ENCODE results near the gene TM9SF1. TPM values are rescaled to one million over a fixed set of nuclear protein-coding genes. Genes with fewer than 3 reads are reported as not detected.

TM9SF1 gene
- total RNA-seq, 1 donor from 2014 or later = 69.5 TPM

DNA sequence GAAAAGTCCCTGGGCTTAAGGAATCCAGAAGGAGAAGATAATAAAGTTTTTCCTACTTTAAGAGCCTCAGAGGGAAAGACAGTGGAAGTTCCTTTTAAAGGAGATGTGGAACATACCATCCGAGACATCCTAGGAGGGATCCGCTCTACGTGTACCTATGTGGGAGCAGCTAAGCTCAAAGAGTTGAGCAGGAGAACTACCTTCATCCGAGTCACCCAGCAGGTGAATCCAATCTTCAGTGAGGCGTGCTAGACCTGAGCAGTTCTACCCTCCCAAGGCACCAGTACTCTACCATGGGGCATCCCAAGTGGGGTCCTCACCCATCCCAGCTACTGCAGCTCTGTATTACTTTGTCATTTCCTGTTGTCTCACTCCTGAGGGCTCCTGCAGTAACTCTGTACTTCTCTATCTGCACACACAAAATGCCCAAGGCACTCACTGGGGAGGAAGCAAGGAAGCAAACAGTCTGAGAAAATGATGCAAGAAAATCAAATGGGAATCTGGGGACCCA, 43.3 kb upstream of the TM9SF1 start:
- no peak for TF ChIP-seq CTCF (IDR thresholded peaks at IDR 0.05)
- H3K27ac Mint-ChIP-seq (ENCODE audit: unreplicated experiment) = no peak overlapping the region
- no peak overlapping the region for H3K4me3 Mint-ChIP-seq (ENCODE audit: unreplicated experiment)

DNA sequence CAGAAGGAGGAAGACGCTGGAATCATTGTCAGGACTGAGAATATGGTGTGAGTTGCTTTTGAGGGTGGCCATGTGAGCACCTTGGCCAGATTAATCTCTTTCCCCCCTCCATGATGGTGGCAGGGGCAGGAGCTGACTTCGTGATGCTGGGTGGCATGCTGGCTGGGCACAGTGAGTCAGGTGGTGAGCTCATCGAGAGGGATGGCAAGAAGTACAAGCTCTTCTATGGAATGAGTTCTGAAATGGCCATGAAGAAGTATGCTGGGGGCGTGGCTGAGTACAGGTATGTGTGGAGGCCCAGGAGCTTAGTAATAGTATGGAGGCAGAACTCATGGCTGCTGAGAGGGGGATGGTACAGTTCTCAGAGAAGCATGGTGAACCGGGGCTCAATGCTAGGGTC, 42.9 kb upstream of the TM9SF1 start:
- Mint-ChIP-seq H3K27ac (ENCODE audit: unreplicated experiment) (no peak overlapping the region), H3K27me3 (ENCODE audit: unreplicated experiment) (no peaks in the 10 kb centered on the region), H3K4me1 (ENCODE audit: unreplicated experiment) (peaks cover 51% of the 10 kb centered on the region), H3K4me3 (ENCODE audit: unreplicated experiment) (no peak overlapping the region), H3K9me3 (ENCODE audit: unreplicated experiment) (no peaks in the 10 kb centered on the region), H3K36me3 (ENCODE audit: unreplicated experiment) (peaks cover 43% of the 10 kb centered on the region)
- no peak for DNase-seq (ENCODE audit: extremely low spot score, unreplicated experiment)
- TF ChIP-seq CTCF (IDR thresholded peaks at IDR 0.05) = no peak

More for the DNA sequence above, 43.3 kb upstream of the TM9SF1 start:
- Mint-ChIP-seq H3K36me3 (ENCODE audit: unreplicated experiment) (peaks cover 43% of the 10 kb centered on the region), H3K4me1 (ENCODE audit: unreplicated experiment) (peaks cover 51% of the 10 kb centered on the region), H3K27me3 (ENCODE audit: unreplicated experiment) (no peaks in the 10 kb centered on the region), H3K9me3 (ENCODE audit: unreplicated experiment) (no peaks in the 10 kb centered on the region)
- no peak for DNase-seq (ENCODE audit: extremely low spot score, unreplicated experiment)

GRCh38 chr14:24237463-24237955, 42.3 kb upstream of the TM9SF1 start:
- H3K4me1 Mint-ChIP-seq (ENCODE audit: unreplicated experiment) = peaks cover 49% of the 10 kb centered on the region
- TF ChIP-seq CTCF (IDR thresholded peaks at IDR 0.05) = no peak
- H3K27ac Mint-ChIP-seq (ENCODE audit: unreplicated experiment) = peak overlapping the region; percentile 6
- no peak overlapping the region for H3K4me3 Mint-ChIP-seq (ENCODE audit: unreplicated experiment)
- no peaks in the 10 kb centered on the region for H3K27me3 Mint-ChIP-seq (ENCODE audit: unreplicated experiment)
- no peak for DNase-seq (ENCODE audit: extremely low spot score, unreplicated experiment)
- no peaks in the 10 kb centered on the region for H3K9me3 Mint-ChIP-seq (ENCODE audit: unreplicated experiment)
- H3K36me3 Mint-ChIP-seq (ENCODE audit: unreplicated experiment) = peaks cover 43% of the 10 kb centered on the region

DNA sequence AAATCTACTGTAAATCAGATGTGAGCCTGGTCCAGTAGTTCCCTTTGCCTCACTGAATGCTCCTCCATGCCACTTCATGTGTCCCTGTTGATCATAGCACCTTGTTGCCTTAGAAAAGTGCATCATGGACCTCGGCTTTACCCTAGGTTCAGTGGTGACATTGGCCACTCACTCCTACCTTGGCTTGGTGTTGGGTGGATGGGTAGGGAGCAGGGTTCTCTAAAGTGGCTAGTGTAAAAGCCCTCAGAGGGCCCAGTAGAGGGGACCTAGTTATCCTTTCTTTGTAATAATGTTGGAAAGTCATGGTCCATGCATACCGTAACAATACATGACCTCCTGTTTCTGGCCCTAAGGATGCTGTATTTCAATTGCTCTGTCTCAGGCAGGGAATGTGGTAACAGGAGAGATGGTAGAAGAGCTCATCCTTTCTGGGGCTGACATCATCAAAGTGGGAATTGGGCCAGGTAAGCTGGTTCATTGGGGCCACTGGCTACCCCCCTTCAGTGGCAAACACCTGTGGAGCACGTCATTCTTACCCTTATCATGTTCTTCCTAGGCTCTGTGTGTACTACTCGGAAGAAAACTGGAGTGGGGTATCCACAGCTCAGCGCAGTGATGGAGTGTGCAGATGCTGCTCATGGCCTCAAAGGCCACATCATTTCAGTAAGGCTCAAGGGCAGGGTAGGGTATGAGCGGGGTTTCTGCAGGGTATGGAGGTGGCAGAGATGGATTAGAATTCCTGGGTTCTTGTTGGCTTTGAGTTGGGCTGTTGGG, 41.6 kb upstream of the TM9SF1 start:
- H3K4me3 Mint-ChIP-seq (ENCODE audit: unreplicated experiment) = no peak overlapping the region

More for the DNA sequence above, 41.6 kb upstream of the TM9SF1 start:
- Mint-ChIP-seq H3K27ac (ENCODE audit: unreplicated experiment) (no peak overlapping the region), H3K4me1 (ENCODE audit: unreplicated experiment) (peaks cover 47% of the 10 kb centered on the region), H3K36me3 (ENCODE audit: unreplicated experiment) (peaks cover 43% of the 10 kb centered on the region), H3K9me3 (ENCODE audit: unreplicated experiment) (no peaks in the 10 kb centered on the region), H3K27me3 (ENCODE audit: unreplicated experiment) (no peaks in the 10 kb centered on the region)
- TF ChIP-seq CTCF (IDR thresholded peaks at IDR 0.05) = no peak
- DNase-seq (ENCODE audit: extremely low spot score, unreplicated experiment) = no peak

Data from osteocyte (in vitro differentiated cells).